AG04450 (cell line): ENCODE results near the gene MBOAT2. TPM values are rescaled to one million over a fixed set of nuclear protein-coding genes. Genes with fewer than 3 reads are reported as not detected.
A peak's percentile ranks its signal among the peaks of the same experiment; 100 is the strongest.

Experiments
- CTCF ChIA-PET: fragments of 300-600, 350-600 bp; formaldehyde crosslinking; extraction: SDS; loops from one replicate; lab custom pipeline; 2022; ENCODE audit warnings: antibody characterized with exemption, inconsistent platforms; lab: Charles Lee
- POLR2A ChIA-PET: fragments of 350-600 bp; formaldehyde crosslinking; extraction: SDS; loops from one replicate; lab custom pipeline; 2021; ENCODE audit warnings: antibody characterized with exemption, inconsistent platforms; lab: Yijun Ruan, JAX
- DNase-seq: peaks from one replicate; pipeline ENCODE4 v3.0.0-alpha.2; 2011; ENCODE audit warnings: low read depth, low spot score
- H3K27ac ChIP-seq: one replicate; pipeline ENCODE4 v1.5.1; 2012; ENCODE audit warnings: low read depth, low read length, control low read depth
- H3K27me3 ChIP-seq: one replicate; pipeline ENCODE4 v1.6.0; 2012; ENCODE audit warnings: low read length; ENCODE audit not compliant: control insufficient read depth, insufficient read depth
- H3K4me3 ChIP-seq: 2 replicates; pipeline ENCODE4 v1.5.1; 2011; ENCODE audit warnings: mild to moderate bottlenecking, low read depth, low read length, control low read depth
- H3K9me3 ChIP-seq: 2 replicates; pipeline ENCODE4 v1.5.1; 2012; ENCODE audit warnings: low read length; ENCODE audit not compliant: control insufficient read depth, insufficient read depth
- polyA plus RNA-seq: library from polyadenylated mRNA; depleted of rRNA; stranded (reverse); fragments of >200 nt; gene quantifications from 2 replicates; pipeline ENCODE4 v1.2.3, GENCODE V29; 2011
- TF ChIP-seq, protein P1 (sequence below): IDR thresholded peaks from 2 replicates; pipeline ENCODE4 v1.5.1; 2011; ENCODE audit warnings: low read depth, low read length, control low read depth, inconsistent platforms

MBOAT2 gene
- polyA plus RNA-seq, 1 experiment: 75.2 TPM

DNA sequence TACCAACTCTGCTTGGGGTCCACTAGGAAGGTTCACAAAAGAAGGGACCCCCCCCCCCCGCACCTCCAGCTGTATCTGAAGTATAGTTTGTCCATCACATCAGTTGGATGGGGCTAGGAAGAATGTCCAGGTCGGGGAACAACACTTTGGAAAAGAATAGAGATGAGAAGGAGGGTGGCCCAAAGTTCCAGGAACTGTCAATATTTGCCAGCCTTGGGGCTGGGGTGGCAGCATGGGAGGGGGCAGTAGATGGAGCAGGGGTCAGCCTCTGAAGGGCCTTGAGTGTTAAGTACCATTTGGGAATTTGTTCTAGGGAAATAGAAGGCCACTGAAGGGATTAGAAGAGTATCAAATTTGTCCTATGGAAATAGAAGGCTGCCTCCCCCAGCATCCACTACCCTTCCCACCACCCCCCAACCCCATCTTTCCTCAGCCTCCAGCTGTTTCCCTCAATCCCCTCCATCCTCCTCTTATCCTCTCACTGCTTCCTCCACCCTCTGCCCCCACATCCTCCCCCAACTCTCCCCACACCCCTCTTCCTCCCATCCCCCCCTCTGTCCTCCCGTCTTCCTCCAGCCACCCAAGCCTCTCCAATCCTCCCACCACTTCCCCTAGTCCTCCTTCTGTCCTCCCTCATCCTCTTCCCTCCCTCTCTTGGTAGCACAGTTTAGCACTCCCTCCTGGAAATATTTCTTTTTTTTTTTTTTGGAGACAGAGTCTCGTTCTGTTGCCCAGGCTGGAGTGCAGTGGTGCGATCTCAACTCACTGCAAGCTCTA lies 164.1 kb downstream of the MBOAT2 start:
- Histone ChIP-seq H3K9me3 (no peaks in the 10 kb centered on the region), H3K27me3 (no peaks in the 10 kb centered on the region), H3K4me3 (no peak overlapping the region), H3K27ac (no peak overlapping the region)
- TF ChIP-seq, protein P1, sequence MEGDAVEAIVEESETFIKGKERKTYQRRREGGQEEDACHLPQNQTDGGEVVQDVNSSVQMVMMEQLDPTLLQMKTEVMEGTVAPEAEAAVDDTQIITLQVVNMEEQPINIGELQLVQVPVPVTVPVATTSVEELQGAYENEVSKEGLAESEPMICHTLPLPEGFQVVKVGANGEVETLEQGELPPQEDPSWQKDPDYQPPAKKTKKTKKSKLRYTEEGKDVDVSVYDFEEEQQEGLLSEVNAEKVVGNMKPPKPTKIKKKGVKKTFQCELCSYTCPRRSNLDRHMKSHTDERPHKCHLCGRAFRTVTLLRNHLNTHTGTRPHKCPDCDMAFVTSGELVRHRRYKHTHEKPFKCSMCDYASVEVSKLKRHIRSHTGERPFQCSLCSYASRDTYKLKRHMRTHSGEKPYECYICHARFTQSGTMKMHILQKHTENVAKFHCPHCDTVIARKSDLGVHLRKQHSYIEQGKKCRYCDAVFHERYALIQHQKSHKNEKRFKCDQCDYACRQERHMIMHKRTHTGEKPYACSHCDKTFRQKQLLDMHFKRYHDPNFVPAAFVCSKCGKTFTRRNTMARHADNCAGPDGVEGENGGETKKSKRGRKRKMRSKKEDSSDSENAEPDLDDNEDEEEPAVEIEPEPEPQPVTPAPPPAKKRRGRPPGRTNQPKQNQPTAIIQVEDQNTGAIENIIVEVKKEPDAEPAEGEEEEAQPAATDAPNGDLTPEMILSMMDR: no peak
- ChIA-PET CTCF (no interaction called here), POLR2A (no interaction called here)
- DNase-seq: no peak

DNA sequence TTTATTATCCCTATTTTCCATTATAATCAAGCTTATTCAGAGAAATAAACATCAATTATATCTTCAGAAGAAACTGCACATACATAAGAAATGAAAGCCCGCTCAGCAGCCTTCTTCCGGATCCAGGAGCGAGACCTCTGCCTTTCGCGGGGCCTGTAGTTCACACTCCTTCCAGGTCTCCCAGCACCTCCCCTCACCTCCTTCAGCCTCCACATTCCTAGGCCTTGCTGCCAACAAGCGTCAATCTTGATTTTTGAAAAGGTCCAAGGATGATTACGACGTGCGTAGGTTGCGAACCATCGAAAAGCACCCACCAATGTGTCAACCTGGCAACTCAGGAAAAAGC lies 165.7 kb downstream of the MBOAT2 start:
- ChIA-PET CTCF (no interaction called here), POLR2A (interaction anchor here (0.6 to 0.7 kb wide), 2 partner anchors 25 to 152 kb away, joined by 3 to 5 read pairs; no protein-coding TSS in a partner anchor)
- TF ChIP-seq, protein P1: no peak
- Histone ChIP-seq H3K9me3 (no peaks in the 10 kb centered on the region), H3K27me3 (no peaks in the 10 kb centered on the region), H3K4me3 (0 out of 2 replicates have a peak overlapping the region, but pooled peaks have one; percentile 0), H3K27ac (no peak overlapping the region)
- DNase-seq: no peak

DNA sequence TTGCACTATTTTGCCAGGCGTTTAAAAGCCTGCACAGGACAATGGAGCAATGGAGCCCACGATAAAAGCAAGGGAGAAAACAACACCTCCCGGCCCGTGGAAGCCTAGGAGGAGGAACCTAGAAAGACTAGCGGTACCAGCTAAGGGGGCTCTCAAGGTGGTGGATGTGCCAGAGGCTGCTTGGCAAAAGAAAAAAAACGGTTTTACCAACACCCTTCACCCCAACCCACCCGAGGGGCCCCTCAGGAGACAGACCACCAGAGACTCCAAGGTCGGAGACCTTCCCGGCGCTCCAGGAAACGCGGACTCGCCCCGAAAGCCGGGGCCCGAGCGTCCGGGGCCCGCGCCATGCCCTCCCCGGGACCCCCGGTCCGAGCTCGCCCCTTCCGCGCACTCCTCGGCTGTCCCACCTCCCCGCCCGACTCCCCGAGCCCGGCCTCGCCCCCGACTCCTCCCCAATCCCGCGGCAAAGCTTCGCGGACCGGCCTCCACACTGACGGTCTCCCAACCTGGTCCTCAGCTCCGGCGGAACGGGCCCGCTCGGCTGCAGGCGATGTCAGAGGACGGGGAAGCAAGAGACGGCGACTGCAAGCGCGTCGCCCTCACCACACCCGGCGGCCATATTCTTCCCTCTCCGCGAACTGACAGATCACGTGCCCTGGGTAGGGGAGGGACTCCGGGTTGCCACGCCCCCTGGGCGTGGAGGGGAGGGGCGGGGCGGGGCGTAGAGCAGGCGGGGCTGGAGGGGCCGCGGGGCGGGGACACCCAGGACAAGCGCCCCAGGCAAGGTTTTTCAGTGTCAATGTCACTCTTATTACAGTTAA lies 166.3 kb downstream of the MBOAT2 start, which contains the start of gene KIDINS220:
KIDINS220 (minus strand) TSS at position 643 of the 824 bp plus-strand sequence. CDS start 10,520 bp downstream, outside the sequence.
- H3K4me3 ChIP-seq: peak within 1 kb of the TSS; percentile 97
- POLR2A ChIA-PET: interaction anchor here (0.6 to 0.7 kb wide), 2 partner anchors 24 to 152 kb away, joined by 3 to 5 read pairs; no protein-coding TSS in a partner anchor
- H3K27me3 ChIP-seq: no peaks in the 10 kb centered on the region
- DNase-seq: peak; percentile 56
- no peak within 1 kb of the TSS for H3K27ac ChIP-seq
- CTCF ChIA-PET: no interaction called here
- no peaks in the 10 kb centered on the region for H3K9me3 ChIP-seq
- TF ChIP-seq, protein P1: no peak

DNA sequence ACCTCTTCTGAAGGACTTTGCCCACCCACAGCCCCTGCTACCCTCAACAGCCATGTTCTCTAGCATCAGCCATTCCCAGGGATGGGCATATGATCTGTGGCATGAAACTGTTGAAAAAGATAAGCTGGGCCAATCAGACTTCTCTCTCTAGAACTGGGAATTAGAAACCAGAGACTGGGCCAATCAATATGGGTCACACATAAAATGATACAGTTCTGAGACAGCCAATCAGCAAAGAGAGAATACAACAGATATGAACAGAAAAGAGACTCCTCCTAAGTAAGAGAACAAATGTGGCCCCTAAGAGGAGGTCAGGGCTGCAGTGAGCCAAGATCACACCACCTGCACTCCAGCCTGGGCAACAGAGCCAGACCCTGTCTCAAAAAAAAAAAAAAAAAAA lies 168.2 kb downstream of the MBOAT2 start:
- ChIA-PET CTCF (no interaction called here), POLR2A (no interaction called here)
- no peak for DNase-seq
- H3K4me3 ChIP-seq: no peak overlapping the region
- no peak overlapping the region for H3K27ac ChIP-seq
- TF ChIP-seq, protein P1: no peak
- no peaks in the 10 kb centered on the region for H3K9me3 ChIP-seq
- no peaks in the 10 kb centered on the region for H3K27me3 ChIP-seq

DNA sequence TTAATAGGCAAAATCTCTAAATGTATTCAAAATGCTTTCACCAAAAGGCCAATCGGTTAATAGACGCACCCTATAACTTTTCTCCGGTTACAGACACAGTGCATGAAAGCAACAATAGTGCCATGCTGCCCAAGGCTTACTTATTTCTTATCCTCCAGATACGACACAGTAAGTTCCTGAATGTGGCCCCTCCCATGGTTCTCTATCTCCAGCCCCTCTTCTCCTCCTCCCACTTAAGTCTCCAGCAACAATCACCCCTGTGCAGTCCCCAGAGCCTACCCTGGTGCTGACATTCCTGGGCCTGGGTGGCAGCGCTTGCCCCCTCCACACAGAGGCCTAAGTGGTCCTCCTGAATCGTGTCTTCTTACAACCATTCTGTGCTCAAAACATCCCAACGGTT lies 169.6 kb downstream of the MBOAT2 start:
- Histone ChIP-seq H3K9me3 (no peaks in the 10 kb centered on the region), H3K27ac (no peak overlapping the region), H3K27me3 (no peaks in the 10 kb centered on the region), H3K4me3 (no peak overlapping the region)
- TF ChIP-seq, protein P1: no peak
- POLR2A ChIA-PET: no interaction called here
- no peak for DNase-seq
- CTCF ChIA-PET: interaction anchor here (0.7 to 0.8 kb wide), 2 partner anchors 35 to 320 kb away, joined by 5 to 6 read pairs; no protein-coding TSS in a partner anchor
